GM12878 (cell line): ENCODE data around the gene GABRB3. TPM values are rescaled to one million over a fixed set of nuclear protein-coding genes. Genes with fewer than 3 reads are reported as not detected.

ENCODE experiments used
- ATAC-seq: fragments of 200-7000 bp; cut with Tn5 transposase; 3 replicates; pipeline ENCODE4 v1.9.1; 2020; ENCODE audit warnings: mild to moderate bottlenecking, moderate library complexity
- Bru-seq: library from RNA; stranded (reverse); fragments of 400-500 nt; gene quantifications from one replicate; lab custom pipeline; 2021; lab: Mats Ljungman, UMichigan
- BruChase-seq, 2 experiments: library from RNA; stranded (reverse); fragments of 400-500 nt; gene quantifications; one replicate each; lab custom pipeline; 2021; lab: Mats Ljungman, UMichigan
- BruUV-seq: library from RNA; stranded (reverse); fragments of 400-500 nt; replicated peaks from 2 replicates; lab custom pipeline; 2021; lab: Mats Ljungman, UMichigan
- CTCF ChIA-PET: fragments of 300-600 bp; sonication (Branson Sonifier 250); formaldehyde crosslinking; extraction: SDS; loops from one replicate; lab custom pipeline; 2021; ENCODE audit warnings: inconsistent platforms; lab: Yijun Ruan, JAX
- POLR2A ChIA-PET: fragments of 350-600 bp; formaldehyde crosslinking; extraction: SDS; loops from one replicate; lab custom pipeline; 2021; ENCODE audit warnings: inconsistent platforms; lab: Charles Lee
- RAD21 ChIA-PET: fragments of 300-600 bp; sonication (Branson Sonifier 250); formaldehyde crosslinking; loops from one replicate; lab custom pipeline; 2023; ENCODE audit warnings: antibody characterized with exemption; ENCODE audit not compliant: unreplicated experiment; lab: Charles Lee
- SMC1A ChIA-PET: fragments of 300-600 bp; sonication (Branson Sonifier 250); formaldehyde crosslinking; loops from one replicate; lab custom pipeline; 2023; ENCODE audit not compliant: unreplicated experiment, uncharacterized antibody; lab: Charles Lee
- DNase-seq: peaks from one replicate; pipeline ENCODE4 v3.0.0-alpha.2; 2011; ENCODE audit warnings: low read depth, low spot score
- FAIRE-seq: peaks from 3 replicates; lab custom pipeline; 2011; peaks lifted over from hg19 to GRCh38; lab: Jason Lieb, UNC
- H2AFZ ChIP-seq: 2 replicates; pipeline ENCODE4 v1.6.0; 2011; ENCODE audit warnings: low read depth, low read length, control low read depth; ENCODE audit not compliant: control insufficient read depth
- H3K27ac ChIP-seq: 2 replicates; pipeline ENCODE4 v1.5.1; 2011; ENCODE audit warnings: control low read depth; ENCODE audit not compliant: control insufficient read depth, insufficient read depth
- H3K27me3 ChIP-seq, 2 experiments: replicated peaks in 1 of 2; 2 replicates each; pipeline versions ENCODE4 v1.6.0 to v1.6.1; 2011; ENCODE audit warnings: low read length in 1 of 2; ENCODE audit not compliant: control insufficient read depth in 2 of 2, insufficient read depth in 2 of 2
- H3K36me3 ChIP-seq, 2 experiments: 2 replicates each; pipeline ENCODE4 v1.5.1; 2011; ENCODE audit warnings: low read length in 1 of 2; ENCODE audit not compliant: control insufficient read depth in 2 of 2, insufficient read depth in 2 of 2
- H3K4me1 ChIP-seq: 2 replicates; pipeline ENCODE4 v1.6.1; 2011; ENCODE audit warnings: mild to moderate bottlenecking, low read length, moderate library complexity, mixed read lengths; ENCODE audit not compliant: control insufficient read depth, insufficient read depth
- H3K4me2 ChIP-seq: 2 replicates; pipeline ENCODE4 v1.6.0; 2011; ENCODE audit warnings: control low read depth; ENCODE audit not compliant: control insufficient read depth, insufficient read depth
- H3K4me3 ChIP-seq: fragments of 200-600 bp; sonication (generic); 2 replicates; pipeline ENCODE4 v1.5.1; 2016
- H3K79me2 ChIP-seq: 2 replicates; pipeline ENCODE4 v1.6.0; 2011; ENCODE audit warnings: low read length; ENCODE audit not compliant: control insufficient read depth, insufficient read depth
- H3K9ac ChIP-seq: 2 replicates; pipeline ENCODE4 v1.8.0; 2011; ENCODE audit warnings: low read length, control low read depth, mixed read lengths; ENCODE audit not compliant: control insufficient read depth, insufficient read depth
- H3K9me3 ChIP-seq: replicated peaks from 3 replicates; pipeline ENCODE4 v1.5.1; 2011; ENCODE audit warnings: mild to moderate bottlenecking, low read length; ENCODE audit not compliant: control insufficient read depth, insufficient read depth
- H4K20me1 ChIP-seq: 2 replicates; pipeline ENCODE4 v1.6.0; 2011; ENCODE audit not compliant: control insufficient read depth, insufficient read depth
- EED ChIP-seq: sonication (generic); IDR thresholded peaks from 2 replicates; pipeline ENCODE4 v1.6.1; 2016; ENCODE audit warnings: antibody characterized with exemption, low read depth
- EZH2 ChIP-seq: IDR thresholded peaks from 2 replicates; pipeline ENCODE4 v1.6.1; 2012; ENCODE audit warnings: low read depth, mild to moderate bottlenecking, control low read depth, inconsistent platforms, low read length, borderline replicate concordance; ENCODE audit not compliant: control insufficient read depth
- KAT2A ChIP-seq: conservative IDR thresholded peaks from 2 replicates; pipeline ENCODE4 v1.6.1; 2011; ENCODE audit warnings: low read depth, low read length; ENCODE audit not compliant: control insufficient read depth
- MTA3 ChIP-seq: IDR thresholded peaks from 2 replicates; pipeline ENCODE4 v1.6.1; 2012; ENCODE audit warnings: low read length, inconsistent platforms, borderline replicate concordance
- ZNF622 ChIP-seq: fragments of 450-650 bp; IDR thresholded peaks from 2 replicates; pipeline ENCODE4 v1.6.1; 2017; ENCODE audit warnings: mild to moderate bottlenecking, inconsistent platforms
- WGBS: methylation state at CpG from one replicate; pipeline ENCODE4 v1.1.6; 2016; ENCODE audit warnings: low lambda C conversion rate; ENCODE audit not compliant: insufficient replicate concordance, insufficient coverage; ENCODE audit errors: missing lambda C conversion rate; 5-methylcytosine and 5-hydroxymethylcytosine counted together
- in situ Hi-C: fragments of 300-500 bp; cut with MboI; formaldehyde crosslinking; loops from 9 replicates; pipeline ENCODE4 v1.14.3; 2018; ENCODE audit warnings: mixed read lengths
- intact Hi-C: fragments of 100-400 bp; cut with micrococcal nuclease; formaldehyde crosslinking; loops from one replicate; pipeline ENCODE4 v1.14.2; 2022; ENCODE audit not compliant: unreplicated experiment
- long read RNA-seq, 2 experiments: library from polyadenylated mRNA; unstranded; transcript quantifications; one replicate each; pipeline ENCODE4 v2.0.0, GENCODE V29; 2019 to 2020
- polyA minus RNA-seq, 3 experiments: library from RNA; depleted of rRNA, polyadenylated mRNA; stranded (reverse); fragments of >200 nt; gene quantifications; 2 replicates each; pipeline ENCODE4 v1.2.3, GENCODE V29; 2011
- polyA plus RNA-seq, 11 experiments: library from polyadenylated mRNA; depleted of rRNA in 4 of 11; unstranded in 6 of 11; stranded (reverse) in 5 of 11; fragments of >200 nt; fragmentation: Nextera tagmentation in 4 of 11; fragmentation: Illumina TruSeq in 1 of 11; extraction: Ambion mirVana in 4 of 11; extraction: Trizol in 1 of 11; gene quantifications; 1 replicate in 1 of 11; 2 replicates in 10 of 11; pipeline versions ENCODE4 v1.2.1 to v1.2.3, GENCODE V29; 2011 to 2016; ENCODE audit warnings: inconsistent platforms in 2 of 11, missing spikeins in 2 of 11, low read depth in 1 of 11
- total RNA-seq, 4 experiments: library from RNA; depleted of rRNA in 3 of 4; stranded (reverse); fragments of >200 nt in 3 of 4; fragmentation: Illumina TruSeq in 1 of 4; extraction: Trizol in 1 of 4; gene quantifications; 2 replicates each; pipeline versions ENCODE4 v1.2.1 to v1.2.3, GENCODE V29; 2013 to 2021

The GABRB3 gene
- total RNA-seq (2013; cell fraction: nucleolus; rRNA removed) = not detected in 2 replicates
- total RNA-seq (2014; rRNA removed) (not detected in 2 replicates), total RNA-seq (2014; rRNA removed; fragmentation: Illumina TruSeq; extraction: Trizol) (not detected in 2 replicates), total RNA-seq (2021) (0.05 and 0.27 TPM in 2 replicates), polyA plus RNA-seq (2011; rRNA removed) (not detected in 2 replicates), polyA plus RNA-seq (2014; fragmentation: Illumina TruSeq; extraction: Trizol) (not detected in 2 replicates), polyA plus RNA-seq (2014; fragmentation: Nextera tagmentation; extraction: Ambion mirVana) (not detected), polyA plus RNA-seq (2014; rRNA removed) (not detected in 2 replicates), polyA plus RNA-seq (2016; fragmentation: Nextera tagmentation; extraction: Ambion mirVana) (under 1 TPM; 0.05 to 0.08 TPM), polyA minus RNA-seq (2011; rRNA and poly(A)+ RNA removed) (0.22 TPM in 1 of 2 replicates, not detected in the other), Bru-seq, nascent RNA (not detected), BruChase-seq, experiment 1, labeled RNA remaining after a 6-hour chase (not detected), BruChase-seq, experiment 2, labeled RNA remaining after a 2-hour chase (not detected)
- not detected for polyA plus RNA-seq (2011; ENCODE audit: low read depth)
- polyA plus RNA-seq (2011; cell fraction: cytosol; rRNA removed) = not detected in 2 replicates
- polyA plus RNA-seq (2011; cell fraction: nucleus; rRNA removed) = not detected in 2 replicates
- not detected in 2 replicates for polyA plus RNA-seq (2012)
- not detected in 2 replicates for polyA minus RNA-seq (2011; cell fraction: cytosol; rRNA and poly(A)+ RNA removed)
- polyA minus RNA-seq (2011; cell fraction: nucleus; rRNA and poly(A)+ RNA removed) = not detected in 2 replicates
- long read RNA-seq, experiment 1 = 0 reads
- long read RNA-seq, experiment 2, partial matches to known transcripts = 0 of 2 reads
- long read RNA-seq, experiment 2, other reads (novel, unspliced or antisense) = 1 of 2 reads

DNA sequence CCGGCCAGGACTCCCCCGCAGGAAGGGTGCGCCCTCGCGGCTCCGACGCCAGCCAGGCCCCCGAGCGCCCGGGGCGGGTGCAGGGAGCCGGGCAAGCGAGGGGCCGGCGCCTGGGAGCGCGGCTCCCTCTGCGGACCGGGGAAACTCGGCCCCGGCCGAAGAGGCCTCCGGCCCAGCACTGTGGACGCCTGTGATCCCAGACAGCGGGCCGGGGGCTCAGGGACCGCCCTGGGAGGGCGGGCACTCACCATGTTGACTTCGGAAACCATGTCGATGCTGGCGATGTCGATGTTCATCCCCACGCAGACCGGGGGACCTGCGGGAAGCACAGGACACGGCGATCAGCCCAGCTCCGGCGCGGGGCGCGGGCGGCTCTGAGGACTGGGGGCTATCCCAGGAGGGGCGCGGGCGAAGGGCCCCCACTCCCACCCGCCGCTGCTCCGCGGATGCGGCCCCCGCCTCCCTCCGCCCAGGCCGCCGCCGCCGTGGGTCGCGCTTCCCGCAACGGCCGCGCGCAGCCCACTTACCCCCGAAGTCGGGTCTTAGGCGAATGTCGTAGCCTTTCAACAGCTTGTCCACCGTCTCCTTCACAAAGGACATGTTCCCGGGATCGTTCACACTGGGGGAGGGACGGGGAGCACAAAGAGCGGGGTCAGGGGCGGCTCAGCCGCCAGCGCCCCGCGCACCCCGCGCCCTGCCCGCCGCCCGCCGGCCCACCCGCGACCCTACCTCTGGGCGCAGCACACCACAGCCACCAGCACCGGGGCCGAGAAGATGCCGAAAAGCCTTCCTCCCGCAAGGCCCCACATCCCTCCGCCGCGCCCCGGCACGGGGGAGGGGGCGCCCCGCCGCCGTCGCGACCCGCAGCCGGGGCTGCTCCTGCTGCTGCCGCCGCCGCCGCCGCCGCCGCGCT is at the start of gene GABRB3:
TSS of gene GABRB3 (minus strand) at position 913 of the 913 bp plus-strand sequence.
- POLR2A ChIA-PET = no interaction called here
- Histone ChIP-seq H2AFZ (no peak within 1 kb of the TSS), H3K4me3 (no peak within 1 kb of the TSS), H3K4me1 (no peaks in the 10 kb centered on the region), H3K9me3 (no peaks in the 10 kb centered on the region; the same call in 2 of the 3 replicates), H4K20me1 (no peaks in the 10 kb centered on the region), H3K9ac (no peak within 1 kb of the TSS), H3K36me3 (no peaks in the 10 kb centered on the region), H3K79me2 (no peaks in the 10 kb centered on the region), H3K4me2 (no peak within 1 kb of the TSS), H3K27me3 (no peaks in the 10 kb centered on the region), H3K27ac (no peak within 1 kb of the TSS)
- TF ChIP-seq KAT2A (no peak), EED (no peak), MTA3 (no peak), ZNF622 (no peak), EZH2 (no peak)
- WGBS = 78% methylated on average over 38 of the region's 112 CpGs
- in situ Hi-C loops (no loop called here), intact Hi-C loops (no loop called here)
- FAIRE-seq (no peak), ATAC-seq (no peak), DNase-seq (no peak)
- RAD21 ChIA-PET = no interaction called here
- SMC1A ChIA-PET = no interaction called here
- CTCF ChIA-PET = no interaction called here
- BruUV-seq = no TSS peak
